K562 (cell line): Measurements from ENCODE around the gene KLK15. TPM values are rescaled to one million over a fixed set of nuclear protein-coding genes. Genes with fewer than 3 reads are reported as not detected.

Experiments used
- ATAC-seq: fragments of 200-7000 bp; cut with Tn5 transposase; 3 replicates; pipeline ENCODE4 v1.9.1; 2020; ENCODE audit warnings: moderate library complexity
- BruUV-seq: library from RNA; stranded (reverse); fragments of 400-500 nt; replicated peaks from 2 replicates; lab custom pipeline; 2021; lab: Mats Ljungman, UMichigan
- CTCF ChIA-PET: fragments of 300-600 bp; formaldehyde crosslinking; extraction: SDS; loops from one replicate; lab custom pipeline; 2021; ENCODE audit warnings: low intra/inter-chr PET ratio; lab: Yijun Ruan, JAX
- POLR2A ChIA-PET: fragments of 300-600, 350-650 bp; sonication (Branson Sonifier 250); formaldehyde crosslinking; extraction: SDS; loops from one replicate; lab custom pipeline; 2021; ENCODE audit warnings: antibody characterized with exemption, inconsistent platforms; lab: Yijun Ruan, JAX
- DNase-seq, 4 experiments: peaks; one replicate each; pipeline versions ENCODE4 v3.0.0 to v3.0.0-alpha.2; 2011 to 2018; ENCODE audit warnings: low spot score in 3 of 4, mixed read lengths in 3 of 4; ENCODE audit errors: extremely low read depth in 1 of 4
- FAIRE-seq: peaks from 2 replicates; lab custom pipeline; 2011; peaks lifted over from hg19 to GRCh38; lab: Jason Lieb, UNC
- H2AFZ ChIP-seq: 2 replicates; pipeline ENCODE4 v1.6.0; 2011; ENCODE audit warnings: low read depth, low read length, control low read depth, inconsistent platforms
- H3K27ac ChIP-seq: fragments of 200-600 bp; 3 replicates; pipeline ENCODE4 v1.8.0; 2011; ENCODE audit warnings: low read depth, mild to moderate bottlenecking, control low read depth, inconsistent platforms, low read length, moderate library complexity, mixed read lengths; ENCODE audit errors: extremely low read depth
- H3K27me3 ChIP-seq, 2 experiments: fragments of 300-600 bp in 1 of 2; 2 replicates in 1 of 2; 3 replicates in 1 of 2; pipeline versions ENCODE4 v1.6.0 to v1.8.0; 2011; ENCODE audit warnings: inconsistent platforms in 2 of 2, low read length in 2 of 2, mild to moderate bottlenecking in 1 of 2, mixed read lengths in 1 of 2, moderate library complexity in 1 of 2; ENCODE audit not compliant: control insufficient read depth in 2 of 2, insufficient read depth in 2 of 2
- H3K36me3 ChIP-seq: fragments of 300-600 bp; 3 replicates; pipeline ENCODE4 v1.8.0; 2011; ENCODE audit warnings: mild to moderate bottlenecking, low read length, inconsistent platforms; ENCODE audit not compliant: control insufficient read depth, insufficient read depth
- H3K4me1 ChIP-seq, 2 experiments: fragments of 200-600 bp in 1 of 2; replicated peaks in 1 of 2; 2 replicates in 1 of 2; 3 replicates in 1 of 2; pipeline versions ENCODE4 v1.5.1 to v1.8.0; 2011; ENCODE audit warnings: inconsistent platforms in 2 of 2, low read length in 2 of 2, mild to moderate bottlenecking in 1 of 2, mixed read lengths in 1 of 2, moderate library complexity in 1 of 2; ENCODE audit not compliant: control insufficient read depth in 2 of 2, insufficient read depth in 2 of 2
- H3K4me2 ChIP-seq: 2 replicates; pipeline ENCODE4 v1.6.1; 2011; ENCODE audit warnings: low read length, control low read depth, inconsistent platforms, mixed read lengths; ENCODE audit not compliant: insufficient read depth
- H3K4me3 ChIP-seq: fragments of 200-600 bp; sonication (generic), shearing (Covaris generic); 2 replicates; pipeline ENCODE4 v1.5.1; 2016; ENCODE audit warnings: control low read depth, inconsistent platforms
- H3K79me2 ChIP-seq: fragments of 200-600 bp; 3 replicates; pipeline ENCODE4 v1.8.0; 2011; ENCODE audit warnings: low read length, inconsistent platforms; ENCODE audit not compliant: control insufficient read depth, insufficient read depth
- H3K9ac ChIP-seq, 2 experiments: 2 replicates each; pipeline versions ENCODE4 v1.6.0 to v1.6.1; 2011; ENCODE audit warnings: low read depth in 2 of 2, low read length in 2 of 2, control low read depth in 1 of 2, inconsistent platforms in 1 of 2, mild to moderate bottlenecking in 1 of 2, mixed read lengths in 1 of 2; ENCODE audit not compliant: insufficient read depth in 1 of 2
- H3K9me1 ChIP-seq: one replicate; pipeline ENCODE4 v1.6.0; 2011; ENCODE audit warnings: inconsistent platforms, mild to moderate bottlenecking, low read length, moderate library complexity; ENCODE audit not compliant: control insufficient read depth, insufficient read depth
- H3K9me3 ChIP-seq: replicated peaks from 2 replicates; pipeline ENCODE4 v1.5.1; 2011; ENCODE audit warnings: low read depth, low read length, inconsistent platforms; ENCODE audit not compliant: control insufficient read depth, insufficient read depth
- H4K20me1 ChIP-seq: replicated peaks from 2 replicates; pipeline ENCODE4 v1.6.1; 2011; ENCODE audit warnings: low read length, inconsistent platforms, mixed read lengths; ENCODE audit not compliant: control insufficient read depth, insufficient read depth
- WGBS: fragments of 100-300 bp; shearing (Covaris generic); methylation state at CpG from one replicate; pipeline ENCODE4 v1.1.6; 2016; ENCODE audit warnings: low coverage, mixed read lengths; ENCODE audit not compliant: insufficient coverage; ENCODE audit errors: missing lambda C conversion rate; 5-methylcytosine and 5-hydroxymethylcytosine counted together
- in situ Hi-C: fragments of 300-500 bp; cut with MboI; formaldehyde crosslinking; loops from 4 replicates; pipeline ENCODE4 v1.15.0; 2018; ENCODE audit warnings: inconsistent platforms, mixed read lengths
- intact Hi-C: fragments of 100-400 bp; cut with micrococcal nuclease; formaldehyde crosslinking; loops from 2 replicates; pipeline ENCODE4 v1.14.2; 2022
- polyA plus RNA-seq, 8 experiments: library from polyadenylated mRNA; depleted of rRNA in 4 of 8; stranded (reverse) in 5 of 8; unstranded in 3 of 8; fragments of >200 nt; fragmentation: Nextera tagmentation in 2 of 8; fragmentation: Illumina TruSeq in 1 of 8; extraction: Ambion mirVana in 2 of 8; extraction: Trizol in 1 of 8; gene quantifications; 2 replicates each; pipeline versions ENCODE4 v1.2.1 to v1.2.3, GENCODE V29; 2011 to 2014; ENCODE audit warnings: inconsistent platforms in 1 of 8, missing spikeins in 1 of 8
- total RNA-seq, 7 experiments: library from RNA; depleted of rRNA in 6 of 7; stranded (reverse); fragments of >200 nt in 6 of 7; fragmentation: Illumina TruSeq in 2 of 7; extraction: Trizol in 2 of 7; gene quantifications; 2 replicates each; pipeline versions ENCODE4 v1.2.1 to v1.2.3, GENCODE V29; 2011 to 2021; ENCODE audit warnings: low replicate concordance in 1 of 7
- TF ChIP-seq, protein P1 (sequence below): sonication (generic); formaldehyde crosslinking; IDR thresholded peaks from 2 replicates; pipeline ENCODE4 v1.8.0; 2022; ENCODE audit warnings: missing genetic modification reagents, mild to moderate bottlenecking, borderline replicate concordance
- TF ChIP-seq, protein P2 (sequence below): IDR thresholded peaks from 2 replicates; pipeline ENCODE4 v1.6.1; 2016; ENCODE audit warnings: missing genetic modification characterization, missing compliant biosample characterization

The KLK15 gene
- total and polyA plus RNA-seq, 9 of the 15 experiments (the other 6 are each of a cell fraction or from before 2014, with no cell fraction given), result not detected

DNA sequence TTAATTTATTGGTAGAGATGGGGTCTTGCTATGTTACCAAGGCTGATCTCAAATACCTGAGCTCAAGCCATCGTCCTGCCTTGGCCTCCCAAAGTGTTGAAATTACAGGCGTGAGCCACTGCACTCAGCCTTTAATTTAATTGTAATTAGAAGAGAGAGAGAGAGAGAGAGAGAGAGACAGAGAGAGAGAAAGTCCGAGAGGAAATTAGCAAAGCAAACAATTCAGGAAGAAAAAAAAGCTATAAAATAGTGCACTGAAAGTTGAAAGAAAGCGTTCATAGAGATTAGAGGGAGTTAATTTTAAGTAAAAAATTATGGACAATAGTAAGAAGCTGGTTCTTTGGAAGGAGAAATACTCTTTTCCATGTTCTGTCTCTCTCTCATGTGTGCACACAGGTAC is 56.1 kb downstream of the KLK15 start:
- H3K4me2 ChIP-seq, result no peak overlapping the region; the same call in 1 of the 2 replicates

More for the DNA sequence above, 56.1 kb downstream of the KLK15 start:
- TF ChIP-seq, protein P1, sequence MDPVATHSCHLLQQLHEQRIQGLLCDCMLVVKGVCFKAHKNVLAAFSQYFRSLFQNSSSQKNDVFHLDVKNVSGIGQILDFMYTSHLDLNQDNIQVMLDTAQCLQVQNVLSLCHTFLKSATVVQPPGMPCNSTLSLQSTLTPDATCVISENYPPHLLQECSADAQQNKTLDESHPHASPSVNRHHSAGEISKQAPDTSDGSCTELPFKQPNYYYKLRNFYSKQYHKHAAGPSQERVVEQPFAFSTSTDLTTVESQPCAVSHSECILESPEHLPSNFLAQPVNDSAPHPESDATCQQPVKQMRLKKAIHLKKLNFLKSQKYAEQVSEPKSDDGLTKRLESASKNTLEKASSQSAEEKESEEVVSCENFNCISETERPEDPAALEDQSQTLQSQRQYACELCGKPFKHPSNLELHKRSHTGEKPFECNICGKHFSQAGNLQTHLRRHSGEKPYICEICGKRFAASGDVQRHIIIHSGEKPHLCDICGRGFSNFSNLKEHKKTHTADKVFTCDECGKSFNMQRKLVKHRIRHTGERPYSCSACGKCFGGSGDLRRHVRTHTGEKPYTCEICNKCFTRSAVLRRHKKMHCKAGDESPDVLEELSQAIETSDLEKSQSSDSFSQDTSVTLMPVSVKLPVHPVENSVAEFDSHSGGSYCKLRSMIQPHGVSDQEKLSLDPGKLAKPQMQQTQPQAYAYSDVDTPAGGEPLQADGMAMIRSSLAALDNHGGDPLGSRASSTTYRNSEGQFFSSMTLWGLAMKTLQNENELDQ (CRISPR knock-in tag), result no peak
- TF ChIP-seq, protein P2, sequence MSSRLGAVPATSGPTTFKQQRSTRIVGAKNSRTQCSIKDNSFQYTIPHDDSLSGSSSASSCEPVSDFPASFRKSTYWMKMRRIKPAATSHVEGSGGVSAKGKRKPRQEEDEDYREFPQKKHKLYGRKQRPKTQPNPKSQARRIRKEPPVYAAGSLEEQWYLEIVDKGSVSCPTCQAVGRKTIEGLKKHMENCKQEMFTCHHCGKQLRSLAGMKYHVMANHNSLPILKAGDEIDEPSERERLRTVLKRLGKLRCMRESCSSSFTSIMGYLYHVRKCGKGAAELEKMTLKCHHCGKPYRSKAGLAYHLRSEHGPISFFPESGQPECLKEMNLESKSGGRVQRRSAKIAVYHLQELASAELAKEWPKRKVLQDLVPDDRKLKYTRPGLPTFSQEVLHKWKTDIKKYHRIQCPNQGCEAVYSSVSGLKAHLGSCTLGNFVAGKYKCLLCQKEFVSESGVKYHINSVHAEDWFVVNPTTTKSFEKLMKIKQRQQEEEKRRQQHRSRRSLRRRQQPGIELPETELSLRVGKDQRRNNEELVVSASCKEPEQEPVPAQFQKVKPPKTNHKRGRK (tag), result 0 out of 2 replicates have a peak, but pooled peaks have one; percentile 46
- Histone ChIP-seq H3K79me2 (no peaks in the 10 kb centered on the region), H4K20me1 (no peaks in the 10 kb centered on the region), H3K27me3 (no peaks in the 10 kb centered on the region), H3K9ac (no peak overlapping the region), H3K9me3 (no peaks in the 10 kb centered on the region), H3K9me1 (no peaks in the 10 kb centered on the region), H2AFZ (no peak overlapping the region), H3K27ac (no peak overlapping the region), H3K36me3 (no peaks in the 10 kb centered on the region), H3K4me1 (peaks cover 21 to 27% of the 10 kb centered on the region in 2 experiments; a peak in 4 of 5 replicates), H3K4me3 (no peak overlapping the region)
- ChIA-PET CTCF (interaction anchor here (0.9 kb wide), 1 partner anchor 52 kb away, joined by 5 read pairs; no protein-coding TSS in a partner anchor), POLR2A (interaction anchor here (1.3 to 2.9 kb wide), 2 partner anchors 53 to 54 kb away, joined by 4 to 10 read pairs; partner anchors contain the start of gene CLEC11A)
- in situ Hi-C loops, result no loop called here
- DNase-seq, result no peak
- intact Hi-C loops, result no loop called here
- no peak for FAIRE-seq
- no peak for ATAC-seq
- 20% methylated on average over 4 of the region's 4 CpGs for WGBS
- no TSS peak for BruUV-seq
